ENCODE measurements around the gene RXRB.
A peak's percentile ranks its signal among the peaks of the same experiment; 100 is the strongest.

Gene RXRB

DNA sequence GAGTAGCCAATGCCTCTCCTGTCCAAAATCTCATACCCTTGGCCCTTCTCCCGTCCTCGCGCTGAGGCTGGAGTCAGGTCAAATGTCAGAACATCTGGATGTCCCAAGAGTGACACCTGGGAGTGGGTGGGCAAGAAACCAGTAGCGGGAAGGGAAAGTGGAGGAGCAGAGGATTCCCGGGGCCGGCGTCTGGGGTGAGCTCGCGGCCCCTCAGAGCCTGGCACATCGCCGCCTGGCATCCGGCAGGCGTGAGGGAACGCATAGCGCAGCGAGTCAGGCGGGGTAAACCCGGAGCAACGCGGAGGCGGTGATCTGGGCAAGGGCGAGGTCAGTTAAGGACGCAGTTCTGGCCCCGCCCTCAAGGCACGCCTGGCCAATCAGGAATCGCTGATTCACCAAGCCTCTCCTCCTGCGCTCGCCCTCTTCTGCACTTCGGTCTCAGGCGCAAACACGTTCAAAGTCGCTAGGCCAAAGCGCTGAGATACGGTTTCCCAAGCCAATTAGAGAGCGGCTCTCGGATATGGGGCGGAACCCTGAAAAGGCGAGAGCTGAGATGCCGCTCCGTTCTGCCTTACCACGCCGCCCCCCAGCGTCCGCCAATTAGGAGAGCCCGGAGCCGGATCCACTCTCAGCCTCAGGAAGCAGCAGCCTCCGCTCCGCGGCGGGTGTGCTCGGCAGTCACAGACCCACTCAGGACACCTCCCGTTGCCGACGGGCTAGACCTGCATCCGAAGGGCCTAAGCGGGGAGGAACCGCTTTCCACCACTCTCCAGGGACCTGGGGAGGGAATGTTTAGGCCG, 48.7 kb upstream of the RXRB start (continued):
- TF ChIP-seq, protein P1, sequence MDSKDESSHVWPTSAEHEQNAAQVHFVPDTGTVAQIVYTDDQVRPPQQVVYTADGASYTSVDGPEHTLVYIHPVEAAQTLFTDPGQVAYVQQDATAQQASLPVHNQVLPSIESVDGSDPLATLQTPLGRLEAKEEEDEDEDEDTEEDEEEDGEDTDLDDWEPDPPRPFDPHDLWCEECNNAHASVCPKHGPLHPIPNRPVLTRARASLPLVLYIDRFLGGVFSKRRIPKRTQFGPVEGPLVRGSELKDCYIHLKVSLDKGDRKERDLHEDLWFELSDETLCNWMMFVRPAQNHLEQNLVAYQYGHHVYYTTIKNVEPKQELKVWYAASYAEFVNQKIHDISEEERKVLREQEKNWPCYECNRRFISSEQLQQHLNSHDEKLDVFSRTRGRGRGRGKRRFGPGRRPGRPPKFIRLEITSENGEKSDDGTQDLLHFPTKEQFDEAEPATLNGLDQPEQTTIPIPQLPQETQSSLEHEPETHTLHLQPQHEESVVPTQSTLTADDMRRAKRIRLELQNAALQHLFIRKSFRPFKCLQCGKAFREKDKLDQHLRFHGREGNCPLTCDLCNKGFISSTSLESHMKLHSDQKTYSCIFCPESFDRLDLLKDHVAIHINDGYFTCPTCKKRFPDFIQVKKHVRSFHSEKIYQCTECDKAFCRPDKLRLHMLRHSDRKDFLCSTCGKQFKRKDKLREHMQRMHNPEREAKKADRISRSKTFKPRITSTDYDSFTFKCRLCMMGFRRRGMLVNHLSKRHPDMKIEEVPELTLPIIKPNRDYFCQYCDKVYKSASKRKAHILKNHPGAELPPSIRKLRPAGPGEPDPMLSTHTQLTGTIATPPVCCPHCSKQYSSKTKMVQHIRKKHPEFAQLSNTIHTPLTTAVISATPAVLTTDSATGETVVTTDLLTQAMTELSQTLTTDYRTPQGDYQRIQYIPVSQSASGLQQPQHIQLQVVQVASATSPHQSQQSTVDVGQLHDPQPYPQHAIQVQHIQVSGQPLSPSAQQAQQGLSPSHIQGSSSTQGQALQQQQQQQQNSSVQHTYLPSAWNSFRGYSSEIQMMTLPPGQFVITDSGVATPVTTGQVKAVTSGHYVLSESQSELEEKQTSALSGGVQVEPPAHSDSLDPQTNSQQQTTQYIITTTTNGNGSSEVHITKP (tag by site-specific recombination; IDR thresholded peaks at IDR 0.05) = peak; percentile 86
- TF ChIP-seq, protein P2, sequence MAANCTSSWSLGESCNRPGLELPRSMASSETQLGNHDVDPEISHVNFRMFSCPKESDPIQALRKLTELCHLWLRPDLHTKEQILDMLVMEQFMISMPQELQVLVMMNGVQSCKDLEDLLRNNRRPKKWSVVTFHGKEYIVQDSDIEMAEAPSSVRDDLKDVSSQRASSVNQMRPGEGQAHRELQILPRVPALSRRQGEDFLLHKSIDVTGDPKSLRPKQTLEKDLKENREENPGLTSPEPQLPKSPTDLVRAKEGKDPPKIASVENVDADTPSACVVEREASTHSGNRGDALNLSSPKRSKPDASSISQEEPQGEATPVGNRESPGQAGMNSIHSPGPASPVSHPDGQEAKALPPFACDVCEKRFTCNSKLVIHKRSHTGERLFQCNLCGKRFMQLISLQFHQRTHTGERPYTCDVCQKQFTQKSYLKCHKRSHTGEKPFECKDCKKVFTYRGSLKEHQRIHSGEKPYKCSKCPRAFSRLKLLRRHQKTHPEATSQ (tag by site-specific recombination; IDR thresholded peaks at IDR 0.05) = no peak; the same call in 1 of the 2 replicates
- TF ChIP-seq, protein P3, sequence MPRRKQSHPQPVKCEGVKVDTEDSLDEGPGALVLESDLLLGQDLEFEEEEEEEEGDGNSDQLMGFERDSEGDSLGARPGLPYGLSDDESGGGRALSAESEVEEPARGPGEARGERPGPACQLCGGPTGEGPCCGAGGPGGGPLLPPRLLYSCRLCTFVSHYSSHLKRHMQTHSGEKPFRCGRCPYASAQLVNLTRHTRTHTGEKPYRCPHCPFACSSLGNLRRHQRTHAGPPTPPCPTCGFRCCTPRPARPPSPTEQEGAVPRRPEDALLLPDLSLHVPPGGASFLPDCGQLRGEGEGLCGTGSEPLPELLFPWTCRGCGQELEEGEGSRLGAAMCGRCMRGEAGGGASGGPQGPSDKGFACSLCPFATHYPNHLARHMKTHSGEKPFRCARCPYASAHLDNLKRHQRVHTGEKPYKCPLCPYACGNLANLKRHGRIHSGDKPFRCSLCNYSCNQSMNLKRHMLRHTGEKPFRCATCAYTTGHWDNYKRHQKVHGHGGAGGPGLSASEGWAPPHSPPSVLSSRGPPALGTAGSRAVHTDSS (tag by site-specific recombination; IDR thresholded peaks at IDR 0.05) = no peak
- no peak for TF ChIP-seq ZNF416 (tag by site-specific recombination; IDR thresholded peaks at IDR 0.05)
- TF ChIP-seq, protein P4, sequence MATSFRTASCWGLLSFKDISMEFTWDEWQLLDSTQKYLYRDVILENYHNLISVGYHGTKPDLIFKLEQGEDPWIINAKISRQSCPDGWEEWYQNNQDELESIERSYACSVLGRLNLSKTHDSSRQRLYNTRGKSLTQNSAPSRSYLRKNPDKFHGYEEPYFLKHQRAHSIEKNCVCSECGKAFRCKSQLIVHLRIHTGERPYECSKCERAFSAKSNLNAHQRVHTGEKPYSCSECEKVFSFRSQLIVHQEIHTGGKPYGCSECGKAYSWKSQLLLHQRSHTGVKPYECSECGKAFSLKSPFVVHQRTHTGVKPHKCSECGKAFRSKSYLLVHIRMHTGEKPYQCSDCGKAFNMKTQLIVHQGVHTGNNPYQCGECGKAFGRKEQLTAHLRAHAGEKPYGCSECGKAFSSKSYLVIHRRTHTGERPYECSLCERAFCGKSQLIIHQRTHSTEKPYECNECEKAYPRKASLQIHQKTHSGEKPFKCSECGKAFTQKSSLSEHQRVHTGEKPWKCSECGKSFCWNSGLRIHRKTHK (tag by site-specific recombination; IDR thresholded peaks at IDR 0.05) = no peak
- TF ChIP-seq, protein P5, sequence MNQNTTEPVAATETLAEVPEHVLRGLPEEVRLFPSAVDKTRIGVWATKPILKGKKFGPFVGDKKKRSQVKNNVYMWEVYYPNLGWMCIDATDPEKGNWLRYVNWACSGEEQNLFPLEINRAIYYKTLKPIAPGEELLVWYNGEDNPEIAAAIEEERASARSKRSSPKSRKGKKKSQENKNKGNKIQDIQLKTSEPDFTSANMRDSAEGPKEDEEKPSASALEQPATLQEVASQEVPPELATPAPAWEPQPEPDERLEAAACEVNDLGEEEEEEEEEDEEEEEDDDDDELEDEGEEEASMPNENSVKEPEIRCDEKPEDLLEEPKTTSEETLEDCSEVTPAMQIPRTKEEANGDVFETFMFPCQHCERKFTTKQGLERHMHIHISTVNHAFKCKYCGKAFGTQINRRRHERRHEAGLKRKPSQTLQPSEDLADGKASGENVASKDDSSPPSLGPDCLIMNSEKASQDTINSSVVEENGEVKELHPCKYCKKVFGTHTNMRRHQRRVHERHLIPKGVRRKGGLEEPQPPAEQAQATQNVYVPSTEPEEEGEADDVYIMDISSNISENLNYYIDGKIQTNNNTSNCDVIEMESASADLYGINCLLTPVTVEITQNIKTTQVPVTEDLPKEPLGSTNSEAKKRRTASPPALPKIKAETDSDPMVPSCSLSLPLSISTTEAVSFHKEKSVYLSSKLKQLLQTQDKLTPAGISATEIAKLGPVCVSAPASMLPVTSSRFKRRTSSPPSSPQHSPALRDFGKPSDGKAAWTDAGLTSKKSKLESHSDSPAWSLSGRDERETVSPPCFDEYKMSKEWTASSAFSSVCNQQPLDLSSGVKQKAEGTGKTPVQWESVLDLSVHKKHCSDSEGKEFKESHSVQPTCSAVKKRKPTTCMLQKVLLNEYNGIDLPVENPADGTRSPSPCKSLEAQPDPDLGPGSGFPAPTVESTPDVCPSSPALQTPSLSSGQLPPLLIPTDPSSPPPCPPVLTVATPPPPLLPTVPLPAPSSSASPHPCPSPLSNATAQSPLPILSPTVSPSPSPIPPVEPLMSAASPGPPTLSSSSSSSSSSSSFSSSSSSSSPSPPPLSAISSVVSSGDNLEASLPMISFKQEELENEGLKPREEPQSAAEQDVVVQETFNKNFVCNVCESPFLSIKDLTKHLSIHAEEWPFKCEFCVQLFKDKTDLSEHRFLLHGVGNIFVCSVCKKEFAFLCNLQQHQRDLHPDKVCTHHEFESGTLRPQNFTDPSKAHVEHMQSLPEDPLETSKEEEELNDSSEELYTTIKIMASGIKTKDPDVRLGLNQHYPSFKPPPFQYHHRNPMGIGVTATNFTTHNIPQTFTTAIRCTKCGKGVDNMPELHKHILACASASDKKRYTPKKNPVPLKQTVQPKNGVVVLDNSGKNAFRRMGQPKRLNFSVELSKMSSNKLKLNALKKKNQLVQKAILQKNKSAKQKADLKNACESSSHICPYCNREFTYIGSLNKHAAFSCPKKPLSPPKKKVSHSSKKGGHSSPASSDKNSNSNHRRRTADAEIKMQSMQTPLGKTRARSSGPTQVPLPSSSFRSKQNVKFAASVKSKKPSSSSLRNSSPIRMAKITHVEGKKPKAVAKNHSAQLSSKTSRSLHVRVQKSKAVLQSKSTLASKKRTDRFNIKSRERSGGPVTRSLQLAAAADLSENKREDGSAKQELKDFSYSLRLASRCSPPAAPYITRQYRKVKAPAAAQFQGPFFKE (tag by site-specific recombination; IDR thresholded peaks at IDR 0.05; ENCODE audit: borderline replicate concordance) = no peak
- TF ChIP-seq ZNF747 (tag by site-specific recombination; IDR thresholded peaks at IDR 0.05) = no peak
- TF ChIP-seq BCL11B (tag by site-specific recombination; IDR thresholded peaks at IDR 0.05; ENCODE audit: low read depth) = peak; percentile 63
- peak; percentile 44; the same call in 1 of the 2 replicates for TF ChIP-seq ZIC2 (tag by site-specific recombination; IDR thresholded peaks at IDR 0.05)
- no peak for TF ChIP-seq ZNF23 (tag by site-specific recombination; IDR thresholded peaks at IDR 0.05; ENCODE audit: borderline replicate concordance)
- TF ChIP-seq ZSCAN30 (tag by site-specific recombination; IDR thresholded peaks at IDR 0.05) = 0 out of 2 replicates have a peak, but pooled peaks have one; percentile 36
- TF ChIP-seq SP2 (tag by site-specific recombination; IDR thresholded peaks at IDR 0.05) = peak; percentile 98
- TF ChIP-seq RBAK (tag by site-specific recombination; IDR thresholded peaks at IDR 0.05) = no peak
- no peak for TF ChIP-seq ZNF10 (tag by site-specific recombination; IDR thresholded peaks at IDR 0.05)
- TF ChIP-seq KLF16 (tag by site-specific recombination; IDR thresholded peaks at IDR 0.05) = no peak
- no peak for TF ChIP-seq ZNF350 (tag by site-specific recombination; IDR thresholded peaks at IDR 0.05)
- no peak for TF ChIP-seq ZFP69B (tag by site-specific recombination; IDR thresholded peaks at IDR 0.05)
- peak; percentile 37; the same call in 1 of the 2 replicates for TF ChIP-seq ZBTB7A (tag by site-specific recombination; IDR thresholded peaks at IDR 0.05; ENCODE audit: low read depth)
